ENCODE results near the gene SAP25.

DNA sequence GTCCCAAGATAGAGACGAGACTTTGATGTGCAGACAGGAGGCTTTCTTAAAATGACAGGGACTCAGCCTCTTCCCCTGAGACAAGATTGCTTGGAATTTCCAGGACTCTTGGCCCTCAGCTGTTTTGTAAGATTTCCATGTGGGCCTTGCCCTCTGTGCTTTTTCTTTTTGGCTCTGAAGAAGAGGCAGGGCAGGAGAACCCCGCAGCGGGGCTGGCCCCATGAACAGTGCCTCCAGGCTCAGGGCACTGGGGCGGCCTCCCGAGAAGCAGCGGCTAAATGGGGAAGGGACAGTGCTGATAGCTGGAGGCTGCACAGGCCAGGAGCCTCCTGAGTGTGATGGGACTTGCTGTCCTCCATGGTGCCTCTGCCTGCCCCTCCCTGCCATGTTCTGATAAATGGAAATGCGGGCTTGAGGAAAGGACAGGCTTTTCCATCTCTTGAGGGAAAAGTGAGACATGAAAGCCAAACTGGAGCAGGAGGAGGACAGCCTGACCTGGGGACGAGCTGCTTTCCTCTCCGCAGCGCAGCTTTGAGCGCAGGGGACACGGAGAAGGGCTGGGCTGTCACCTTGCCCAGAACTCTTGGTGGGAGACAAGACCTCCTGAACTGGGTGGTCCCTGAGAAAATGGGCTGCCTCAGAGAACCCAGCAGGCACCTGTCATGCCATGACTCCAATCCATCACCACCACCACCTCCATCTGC is 12.1 kb downstream of the SAP25 start:
- TF ChIP-seq POLR2A (IDR thresholded peaks at IDR 0.05) (no peak), CTCF (IDR thresholded peaks at IDR 0.05) (no peak)

Measured in body of pancreas (tissue), 4 donors.